Heart right ventricle (tissue), 16 donors: ENCODE data around the gene C1GALT1C1. TPM values are rescaled to one million over a fixed set of nuclear protein-coding genes. Genes with fewer than 3 reads are reported as not detected.

Experiments
- ATAC-seq, 8 donors: fragments of 200-7000 bp; cut with Tn5 transposase; one replicate each; pipeline ENCODE4 v1.9.1; 2020; ENCODE audit warnings: mild to moderate bottlenecking in 8 of 8, moderate library complexity in 8 of 8, moderate number of reproducible peaks in 1 of 8
- DNase-seq, 2 donors: peaks; one replicate each; pipeline ENCODE4 v3.0.0-alpha.2; 2020
- H3K27ac ChIP-seq, 10 donors: fragments of 200-600 bp; sonication (generic) in 2 of 10; one replicate each; pipeline versions ENCODE4 v1.5.0 to v1.8.0; 2020 to 2022; ENCODE audit warnings: mild to moderate bottlenecking in 3 of 10
- H3K27me3 ChIP-seq, 7 donors: fragments of 200-600 bp; one replicate each; pipeline ENCODE4 v1.8.0; 2021 to 2022; ENCODE audit warnings: mild to moderate bottlenecking in 2 of 7
- H3K36me3 ChIP-seq, 9 donors: fragments of 200-600 bp; sonication (generic) in 1 of 9; one replicate each; pipeline versions ENCODE4 v1.5.0 to v1.8.0; 2020 to 2022; ENCODE audit warnings: mild to moderate bottlenecking in 2 of 9
- H3K4me1 ChIP-seq, 9 donors: fragments of 200-600 bp; sonication (generic) in 1 of 9; one replicate each; pipeline versions ENCODE4 v1.5.0 to v1.8.0; 2020 to 2022; ENCODE audit warnings: mild to moderate bottlenecking in 4 of 9
- H3K4me3 ChIP-seq, 10 donors: fragments of 200-600 bp; sonication (generic) in 2 of 10; one replicate each; pipeline versions ENCODE4 v1.5.0 to v1.8.0; 2020 to 2022; ENCODE audit warnings: mild to moderate bottlenecking in 7 of 10, moderate library complexity in 2 of 10
- H3K9me3 ChIP-seq, 11 donors: fragments of 200-600 bp in 10 of 11; sonication (generic) in 2 of 11; one replicate each; pipeline versions ENCODE4 v1.5.0 to v1.8.0; 2013 to 2022; ENCODE audit warnings: mild to moderate bottlenecking in 2 of 11, control low read depth in 1 of 11, moderate library complexity in 1 of 11
- CTCF ChIP-seq, 9 donors: fragments of 200-600 bp; sonication (generic) in 2 of 9; IDR thresholded peaks; one replicate each; pipeline versions ENCODE4 v1.5.0 to v1.8.0; 2021 to 2022; ENCODE audit warnings: antibody characterized with exemption in 9 of 9, mild to moderate bottlenecking in 5 of 9, moderate library complexity in 1 of 9
- WGBS, 2 donors: extraction: QIAGEN DNeasy Blood & Tissue Kit; methylation state at CpG; one replicate each; pipeline ENCODE4 v1.1.7; 2013; ENCODE audit warnings: inconsistent platforms in 1 of 2; 5-methylcytosine and 5-hydroxymethylcytosine counted together
- intact Hi-C, 10 donors: fragments of 100-400 bp; cut with DNase I; formaldehyde crosslinking; loops; one replicate each; pipeline versions ENCODE4 v1.11.1 to v1.14.2; 2022
- long read RNA-seq, 3 donors: library from polyadenylated mRNA; unstranded; transcript quantifications; one replicate each; pipeline ENCODE4 v2.0.0, GENCODE V29; 2020 to 2021
- polyA plus RNA-seq, 2 donors: library from polyadenylated mRNA; stranded (reverse); fragments of 200-250 nt; gene quantifications; one replicate each; pipeline ENCODE4 v1.2.3, GENCODE V29; 2013
- total RNA-seq, 10 donors: library from RNA; stranded (reverse); fragmentation: NEBNext Ultra II Directional in 3 of 10; extraction: Animal tissue kit (Norgen Biotek cat#: 25700) in 3 of 10; gene quantifications; one replicate each; pipeline versions ENCODE4 v1.2.1 to v1.2.4, GENCODE V29; 2021 to 2023
- donor health status: Arrhythmogenic right ventricular cardiomyopathy.
- donor health status: ischemic (EF 13 %, LVEDD 7.1; RV severe dilation, severe dysfunction).
- donor health status: healthy with polysubstance abuse.
- donor health status: DM: no; HTN: yes; CAD: no.
- donor health status: DM: no; HTN: no; CAD: no.
- donor health status: ischemic (EF 25% LVEDD 6.9; RV normal size, moderate dysfunction).
- donor health status: ischemic (EF 25% LVEDD 5.7; RV mildly dilated, moderate dysfunction).
- donor health status: healthy.
- donor health status: DM: yes; HTN: yes; CAD: no.
- donor health status: Ischemic cardiomyopathy.
- donor health status: ischemic (EF 35%, LVEDD 5.7; RV mildly dilated, moderate dysfunction).
- donor health status: nonischemic (EF 11% LVEDD 7.7; RV severe dilation, severe dysfunction).
- donor health status: DM: yes; HTN: yes; CAD: no.
- donor health status: PGD.
- donor health status: ischemic (EF 29% LVEDD 5.4; RV normal size, mild dysfunction).
- donor health status: nonischemic (EF 23%, LVEDD 6.1; RV moderate dilation, normal function).

C1GALT1C1 gene
- total RNA-seq (10 to 100 TPM; 13.6 to 22.7 (median 17.2) TPM), polyA plus RNA-seq (10 to 100 TPM; 10.8 to 22.4 TPM)
- long read RNA-seq, donor 1, transcript C1GALT1C1-201 (2 exons, 1,613 nt): major isoform, 14 of 17 reads
- long read RNA-seq, donor 1, partial matches to known transcripts: 0 of 17 reads
- long read RNA-seq, donor 1, other reads (novel, unspliced or antisense): 3 of 17 reads
- long read RNA-seq, donor 2, transcript C1GALT1C1-201 (2 exons, 1,613 nt): major isoform, 11 of 11 reads
- long read RNA-seq, donor 2, partial matches to known transcripts: 0 of 11 reads
- long read RNA-seq, donor 2, other reads (novel, unspliced or antisense): 0 of 11 reads
- long read RNA-seq, donor 3, transcript C1GALT1C1-201 (2 exons, 1,613 nt): major isoform, 47 of 47 reads
- long read RNA-seq, donor 3, partial matches to known transcripts: 0 of 47 reads
- long read RNA-seq, donor 3, other reads (novel, unspliced or antisense): 0 of 47 reads

GRCh38 chrX:120629667-120630537 lies at the start of gene C1GALT1C1:
Gene C1GALT1C1 (minus strand): TSS chrX:120630054. CDS start chrX:120627166, 2,888 bp downstream.
- H3K4me1 ChIP-seq: peaks cover 0 to 26% (median 5%) of the 10 kb centered on the region in 9 donors
- DNase-seq (peak; percentile 91 to 92), ATAC-seq (peak; percentile 99 to 100 (median 99))
- H3K36me3 ChIP-seq: no peaks in the 10 kb centered on the region
- no peak for TF ChIP-seq CTCF (IDR thresholded peaks at IDR 0.05)
- peak within 1 kb of the TSS; percentile 47 to 85 (median 75) for H3K4me3 ChIP-seq
- peak within 1 kb of the TSS; percentile 67 to 94 (median 88) for H3K27ac ChIP-seq
- 0% methylated on average over 34 to 66 of the region's 68 CpGs for WGBS, 2 donors
- H3K9me3 ChIP-seq: no peaks in the 10 kb centered on the region
- intact Hi-C loops: loop anchor here in 4 of 10 donors (1.0 to 10.0 kb wide), 4 partner anchors 69 to 135 kb away; partner anchors contain the start of gene CUL4B (in 1 of the 4)
- no peaks in the 10 kb centered on the region for H3K27me3 ChIP-seq

DNA sequence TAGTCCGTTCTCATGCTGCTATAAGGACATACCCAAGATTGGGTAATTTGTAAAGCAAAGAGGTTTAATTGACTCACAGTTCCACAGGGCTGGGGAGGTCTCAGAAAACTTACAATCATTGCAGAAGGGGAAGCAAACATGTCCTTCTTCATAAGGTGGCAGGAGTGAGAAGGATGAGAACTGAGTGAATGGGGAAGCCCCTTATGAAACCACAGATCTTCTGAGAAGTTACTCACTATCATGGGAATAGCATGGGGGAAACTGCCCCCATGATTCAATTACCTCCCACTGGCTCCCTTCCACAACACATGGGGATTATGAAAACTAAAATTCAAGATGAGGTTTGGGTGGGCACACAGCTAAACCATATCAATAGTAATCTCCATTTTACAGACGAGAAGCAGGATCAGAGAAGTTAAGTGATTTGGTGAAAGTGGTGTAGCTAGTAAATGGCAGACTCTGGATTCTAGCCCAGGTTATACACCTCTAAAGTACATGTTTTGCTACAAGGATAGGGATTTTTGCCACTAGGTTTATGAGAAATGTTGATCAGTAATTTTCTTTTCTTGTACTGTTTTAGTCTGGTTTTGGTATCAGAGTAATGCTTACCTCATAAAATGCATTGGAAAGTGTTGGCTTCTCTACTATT lies 47.3 kb upstream of the C1GALT1C1 start:
- Histone ChIP-seq H3K27ac (no peak overlapping the region), H3K4me3 (no peak overlapping the region), H3K4me1 (peaks cover 0 to 12% (median 5%) of the 10 kb centered on the region in 9 donors), H3K36me3 (no peaks in the 10 kb centered on the region), H3K9me3 (no peaks in the 10 kb centered on the region), H3K27me3 (no peaks in the 10 kb centered on the region)
- no peak for TF ChIP-seq CTCF (IDR thresholded peaks at IDR 0.05)
- DNase-seq (no peak), ATAC-seq (no peak)
- WGBS, 2 donors: 81 to 90% methylated on average over 2 of the region's 2 CpGs
- intact Hi-C loops: no loop called here

- WGBS, 2 donors: 90 to 98% methylated on average over 4 of the region's 4 CpGs
- H3K27ac ChIP-seq: peak overlapping the region in 8 of 10 donors; percentile 17 to 73 (median 56)
- DNase-seq (no peak), ATAC-seq (no peak)
- H3K4me3 ChIP-seq: no peak overlapping the region
- no peaks in the 10 kb centered on the region for H3K36me3 ChIP-seq
- no peaks in the 10 kb centered on the region for H3K27me3 ChIP-seq
- peaks cover 0 to 18% (median 5%) of the 10 kb centered on the region in 9 donors for H3K4me1 ChIP-seq
- H3K9me3 ChIP-seq: no peaks in the 10 kb centered on the region
- no peak for TF ChIP-seq CTCF (IDR thresholded peaks at IDR 0.05)
- intact Hi-C loops: loop anchor here in 1 of 10 donors (2.0 kb wide), 1 partner anchor 112 kb away; the partner anchor contains the start of gene CUL4B
These were observed 43.1 kb upstream of the C1GALT1C1 start for GRCh38 chrX:120672841-120673530.
